ENCODE results near the gene COPS2.
"Not testable (repeated sequence)": the region's sequence is repeated elsewhere in the genome, so short reads cannot be mapped to it uniquely, and the experiment has no call there.

The COPS2 gene

DNA sequence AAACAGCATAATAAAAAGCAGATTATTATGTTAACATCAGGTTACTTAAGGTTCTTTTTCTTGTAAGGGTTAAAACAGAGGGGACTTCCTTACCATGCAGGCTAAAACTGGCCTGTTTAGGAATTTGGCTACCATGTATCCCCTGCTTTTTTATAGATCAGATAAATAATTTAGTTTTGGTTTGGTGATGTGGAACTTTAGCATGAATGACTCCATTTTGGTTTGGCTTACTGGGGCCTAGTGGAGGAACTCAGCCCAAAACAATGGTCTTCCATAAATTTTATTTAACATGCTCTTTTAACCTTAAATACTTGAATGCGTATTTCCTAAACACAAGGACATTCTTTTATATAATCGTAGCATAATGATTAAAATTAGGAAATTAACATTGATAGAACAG is 33.5 kb upstream of the COPS2 start:
- H3K4me3 ChIP-seq (replicated peaks in 1 of 2; ENCODE audit: low read depth in 2 of 2, low read length in 2 of 2), result no peak overlapping the region
- no peak for DNase-seq (ENCODE audit: low read depth in 2 of 2)
- TF ChIP-seq, protein P1, sequence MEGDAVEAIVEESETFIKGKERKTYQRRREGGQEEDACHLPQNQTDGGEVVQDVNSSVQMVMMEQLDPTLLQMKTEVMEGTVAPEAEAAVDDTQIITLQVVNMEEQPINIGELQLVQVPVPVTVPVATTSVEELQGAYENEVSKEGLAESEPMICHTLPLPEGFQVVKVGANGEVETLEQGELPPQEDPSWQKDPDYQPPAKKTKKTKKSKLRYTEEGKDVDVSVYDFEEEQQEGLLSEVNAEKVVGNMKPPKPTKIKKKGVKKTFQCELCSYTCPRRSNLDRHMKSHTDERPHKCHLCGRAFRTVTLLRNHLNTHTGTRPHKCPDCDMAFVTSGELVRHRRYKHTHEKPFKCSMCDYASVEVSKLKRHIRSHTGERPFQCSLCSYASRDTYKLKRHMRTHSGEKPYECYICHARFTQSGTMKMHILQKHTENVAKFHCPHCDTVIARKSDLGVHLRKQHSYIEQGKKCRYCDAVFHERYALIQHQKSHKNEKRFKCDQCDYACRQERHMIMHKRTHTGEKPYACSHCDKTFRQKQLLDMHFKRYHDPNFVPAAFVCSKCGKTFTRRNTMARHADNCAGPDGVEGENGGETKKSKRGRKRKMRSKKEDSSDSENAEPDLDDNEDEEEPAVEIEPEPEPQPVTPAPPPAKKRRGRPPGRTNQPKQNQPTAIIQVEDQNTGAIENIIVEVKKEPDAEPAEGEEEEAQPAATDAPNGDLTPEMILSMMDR (IDR thresholded peaks at IDR 0.05; ENCODE audit: low read depth, low read length), result no peak

DNA sequence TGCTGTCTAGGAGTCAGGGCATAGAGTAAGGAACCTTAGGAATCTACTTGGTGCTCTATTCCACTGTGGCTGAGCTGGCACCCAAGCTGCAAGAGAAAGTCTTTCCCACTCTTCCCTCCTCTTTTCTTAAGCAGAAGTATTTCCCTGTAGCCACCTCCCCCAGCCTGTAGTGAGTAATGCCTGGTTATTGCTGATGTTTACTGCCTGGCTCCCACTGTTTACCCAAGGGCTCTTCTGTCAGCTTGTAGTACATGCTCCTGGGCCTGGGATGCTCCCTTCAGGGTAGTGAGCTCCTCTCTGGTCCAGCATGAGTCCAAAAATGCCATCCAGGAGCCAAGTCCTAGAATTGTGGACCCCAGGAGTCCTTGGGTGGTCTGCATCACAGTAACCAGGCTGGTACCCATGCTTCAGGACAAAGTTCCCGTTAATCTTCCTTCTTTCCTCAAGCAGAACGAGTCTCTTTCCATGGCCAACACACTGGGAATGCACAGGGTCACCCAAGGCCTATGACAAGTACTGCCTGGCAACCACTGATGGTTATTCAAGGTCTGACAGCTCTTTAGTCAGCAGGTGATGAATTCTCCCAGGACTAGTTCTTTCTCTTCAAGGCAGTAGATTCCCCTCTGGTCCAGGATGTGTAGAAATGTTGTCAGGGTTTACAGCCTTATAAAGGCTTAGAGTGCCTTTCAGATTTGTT is 32.3 kb upstream of the COPS2 start:
- TF ChIP-seq, protein P1 (IDR thresholded peaks at IDR 0.05; ENCODE audit: low read depth, low read length), result no peak
- peak; percentile 16 to 52 for DNase-seq (ENCODE audit: low read depth in 2 of 2)
- H3K4me3 ChIP-seq (replicated peaks in 1 of 2; ENCODE audit: low read depth in 2 of 2, low read length in 2 of 2), result no peak overlapping the region

DNA sequence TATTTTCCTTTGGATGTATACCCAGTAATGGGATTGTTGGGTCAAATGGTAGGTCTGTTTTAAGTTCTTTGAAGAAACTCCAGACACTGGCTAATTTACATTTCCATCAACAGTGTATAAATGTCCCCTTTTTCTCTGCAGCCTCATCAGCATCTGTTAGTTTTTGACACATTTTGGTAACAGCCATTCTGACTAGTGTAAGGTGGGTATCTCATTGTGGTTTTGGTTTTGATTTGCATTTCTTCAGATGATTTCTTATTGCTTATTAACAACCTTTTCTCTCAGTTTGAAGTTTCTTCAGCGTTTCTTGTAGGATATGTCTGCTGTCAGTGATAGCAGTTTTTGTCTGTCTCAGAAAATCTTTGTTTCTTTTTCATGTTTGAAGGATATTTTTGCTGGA is 30.1 kb upstream of the COPS2 start:
- H3K4me3 ChIP-seq (replicated peaks in 1 of 2; ENCODE audit: low read depth in 2 of 2, low read length in 2 of 2), result no peak overlapping the region
- TF ChIP-seq, protein P1 (IDR thresholded peaks at IDR 0.05; ENCODE audit: low read depth, low read length), result no peak
- DNase-seq (ENCODE audit: low read depth in 2 of 2), result no peak

DNA sequence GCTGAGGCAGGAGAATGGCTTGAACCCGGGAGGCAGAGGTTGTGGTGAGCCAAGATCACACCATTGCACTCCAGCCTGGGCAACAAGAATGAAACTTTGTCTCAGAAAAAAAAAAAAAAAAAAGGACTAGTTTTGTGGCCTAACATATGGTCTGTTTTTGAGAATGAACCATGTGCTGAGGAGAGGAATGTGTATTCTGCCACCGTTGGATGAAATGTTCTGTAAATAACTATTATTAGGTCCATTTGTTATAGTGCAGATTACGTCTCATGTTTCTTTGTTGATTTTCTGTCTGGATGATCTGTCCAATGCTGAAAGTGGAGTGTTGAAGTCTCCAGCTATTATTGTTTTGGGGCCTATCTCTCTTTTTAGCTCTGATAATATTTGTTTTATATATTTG is 28.3 kb upstream of the COPS2 start:
- DNase-seq (ENCODE audit: low read depth in 2 of 2); H3K4me3 ChIP-seq (replicated peaks in 1 of 2; ENCODE audit: low read depth in 2 of 2, low read length in 2 of 2): not testable (repeated sequence)

DNA sequence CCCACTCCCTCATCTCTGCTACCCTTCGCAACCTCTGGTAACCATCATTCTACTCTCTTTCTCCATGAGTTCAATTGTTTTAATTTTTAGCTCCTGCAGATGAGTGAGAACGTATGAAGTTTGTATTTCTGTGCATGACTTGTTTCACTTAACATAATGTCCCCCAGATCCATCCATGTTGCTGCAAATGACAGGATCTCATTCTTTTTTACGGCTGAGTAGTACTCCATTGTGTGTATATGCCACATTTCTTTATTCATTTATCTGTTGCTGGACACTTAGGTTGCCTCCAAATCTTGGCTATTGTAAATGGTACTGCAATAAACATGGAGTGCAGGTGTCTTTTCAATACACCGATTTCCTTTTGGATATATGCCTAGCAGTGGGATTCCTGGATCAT is 26.7 kb upstream of the COPS2 start:
- DNase-seq (ENCODE audit: low read depth in 2 of 2), result no peak
- no peak overlapping the region for H3K4me3 ChIP-seq (replicated peaks in 1 of 2; ENCODE audit: low read depth in 2 of 2, low read length in 2 of 2)
- TF ChIP-seq, protein P1 (IDR thresholded peaks at IDR 0.05; ENCODE audit: low read depth, low read length), result no peak

DNA sequence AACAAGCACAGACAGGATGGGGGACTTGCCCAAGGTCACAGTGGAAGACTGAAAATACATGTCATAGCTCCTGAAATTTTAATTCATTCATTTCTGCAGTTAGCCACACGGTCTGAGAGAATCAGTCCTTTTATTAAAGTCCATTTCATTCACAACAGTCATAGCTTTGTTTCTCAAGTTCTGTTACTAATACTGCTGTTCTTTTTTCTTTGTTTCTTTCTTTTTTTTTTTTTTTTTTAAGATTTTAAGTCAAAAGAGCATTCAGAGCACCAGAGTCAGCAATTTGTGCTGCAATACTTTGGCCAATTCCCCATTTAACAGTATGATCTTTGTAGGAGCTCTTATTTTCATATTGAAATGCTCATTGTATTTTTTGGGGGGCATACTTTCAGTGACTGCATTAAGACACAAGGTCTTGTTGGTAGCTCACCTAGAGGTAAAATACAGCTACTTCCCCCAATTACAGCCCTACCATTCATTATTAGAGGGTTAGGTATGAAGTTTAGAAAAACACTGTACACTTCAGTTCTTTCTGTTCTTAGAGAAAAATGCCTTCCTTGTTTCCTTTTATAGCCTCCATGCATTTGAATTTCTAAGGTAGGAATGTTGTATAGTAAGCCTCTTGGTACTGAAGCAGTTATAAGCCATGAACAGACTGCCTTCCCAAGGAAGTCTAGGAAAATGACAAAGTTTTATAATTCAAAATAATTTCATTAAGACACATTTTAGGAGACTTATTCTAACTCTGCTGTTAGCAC is 24.2 kb upstream of the COPS2 start:
- H3K4me3 ChIP-seq (replicated peaks in 1 of 2; ENCODE audit: low read depth in 2 of 2, low read length in 2 of 2), result no peak overlapping the region
- TF ChIP-seq, protein P1 (IDR thresholded peaks at IDR 0.05; ENCODE audit: low read depth, low read length), result no peak
- DNase-seq (ENCODE audit: low read depth in 2 of 2), result no peak

DNA sequence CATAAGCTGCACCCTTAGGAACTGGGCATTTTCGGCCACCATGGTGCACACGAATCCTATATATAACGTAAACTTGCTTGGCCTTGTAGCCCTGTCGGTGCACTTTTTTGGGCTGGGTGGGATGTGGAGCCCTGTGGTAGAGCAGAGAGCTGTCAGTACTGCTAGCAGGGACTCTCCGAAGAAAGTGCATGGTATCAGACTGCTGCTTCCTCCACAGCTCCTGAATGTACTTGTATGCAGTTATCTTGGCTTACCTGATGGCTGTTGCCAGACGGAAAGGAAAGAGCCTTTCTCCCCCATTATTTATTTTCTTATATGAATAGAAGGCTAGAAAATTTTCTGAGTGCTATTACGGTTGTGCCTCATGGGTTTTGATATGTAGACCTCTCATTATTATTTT is 23.1 kb upstream of the COPS2 start:
- no peak overlapping the region for H3K4me3 ChIP-seq (replicated peaks in 1 of 2; ENCODE audit: low read depth in 2 of 2, low read length in 2 of 2)
- TF ChIP-seq, protein P1 (IDR thresholded peaks at IDR 0.05; ENCODE audit: low read depth, low read length), result no peak
- DNase-seq (ENCODE audit: low read depth in 2 of 2), result no peak

DNA sequence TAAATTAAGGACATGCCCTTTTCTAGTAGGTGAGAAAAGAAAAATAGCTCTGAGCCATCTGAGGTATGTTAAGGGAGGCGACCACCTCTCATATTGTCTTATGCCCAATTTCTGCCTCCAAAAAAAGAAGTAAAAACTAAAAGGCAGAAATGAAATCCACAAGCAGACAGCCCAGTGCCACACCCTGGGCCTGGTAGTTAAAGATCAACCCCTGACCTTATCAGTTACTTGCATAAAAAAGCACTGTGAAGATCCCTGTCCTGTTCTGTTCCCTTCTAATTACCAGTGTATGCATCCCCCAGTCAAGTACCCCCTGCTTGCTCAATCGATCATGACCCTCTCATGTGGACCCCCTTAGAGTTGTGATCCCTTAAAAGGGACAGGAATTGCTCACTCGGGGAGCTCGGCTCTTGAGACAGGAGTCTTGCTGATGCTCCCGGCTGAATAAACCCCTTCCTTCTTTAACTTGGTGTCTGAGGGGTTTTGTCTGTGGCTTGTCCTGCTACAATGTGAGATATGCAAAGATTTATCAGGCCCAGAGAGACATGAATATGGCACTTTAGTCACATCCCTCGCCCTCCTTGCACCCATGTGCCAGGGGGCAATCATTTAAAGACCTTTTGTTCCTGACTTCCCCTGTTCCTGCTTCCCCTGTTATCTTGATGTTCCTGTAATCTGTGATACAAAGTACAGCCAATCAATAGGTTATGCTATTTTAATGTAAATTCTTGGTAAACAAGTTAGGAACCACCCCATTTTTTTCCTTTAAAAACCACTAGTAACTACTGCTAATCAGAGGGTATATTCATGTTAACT is 20.4 kb upstream of the COPS2 start:
- not testable (repeated sequence) for DNase-seq (ENCODE audit: low read depth in 2 of 2); H3K4me3 ChIP-seq (replicated peaks in 1 of 2; ENCODE audit: low read depth in 2 of 2, low read length in 2 of 2)
